ENCODE measurements around the gene ZMYND19. TPM values are rescaled to one million over a fixed set of nuclear protein-coding genes. Genes with fewer than 3 reads are reported as not detected.
A peak's percentile ranks its signal among the peaks of the same experiment; 100 is the strongest.
"Not testable (repeated sequence)": the region's sequence is repeated elsewhere in the genome, so short reads cannot be mapped to it uniquely, and the experiment has no call there.

Gene ZMYND19
- total and polyA plus RNA-seq, 8 donors, result 9.4 to 40.6 (median 25.6) TPM

DNA sequence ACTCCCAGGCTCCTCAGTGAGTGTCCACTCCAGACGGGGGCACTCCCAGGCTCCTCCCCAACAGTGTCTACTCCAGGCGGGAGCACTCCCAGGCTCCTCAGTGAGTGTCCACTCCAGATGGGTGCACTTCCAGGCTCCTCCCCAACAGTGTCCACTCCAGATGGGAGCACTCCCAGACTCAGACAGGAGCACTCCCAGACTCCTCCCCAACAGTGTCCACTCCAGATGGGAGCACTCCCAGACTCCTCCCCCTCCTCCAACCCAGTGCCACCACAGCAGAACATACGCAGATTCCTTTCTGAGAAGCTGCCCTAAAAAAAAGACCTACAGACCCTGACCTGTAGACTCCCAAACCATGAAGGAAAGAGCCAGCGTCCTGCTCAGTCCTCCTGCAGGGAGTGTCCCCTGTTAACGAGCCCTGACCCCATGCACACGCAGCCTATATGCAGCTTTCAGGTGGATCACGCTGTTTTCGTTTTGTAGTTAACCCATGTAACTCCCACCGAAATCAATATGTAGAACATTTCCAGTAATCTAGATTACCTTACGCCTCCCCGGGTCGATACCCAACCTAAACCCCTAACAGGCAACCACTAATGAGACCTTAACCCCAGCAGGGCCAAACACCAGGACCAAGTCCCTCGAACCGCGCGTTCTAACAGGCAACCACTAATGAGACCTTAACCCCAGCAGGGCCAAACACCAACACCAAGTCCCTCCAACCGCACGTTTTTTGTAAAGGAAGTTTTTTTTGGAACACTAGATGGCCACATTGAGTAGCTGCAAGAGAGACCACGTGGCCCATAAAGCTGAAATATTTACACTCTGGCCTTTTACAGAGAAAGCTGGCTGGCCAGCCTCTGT, 55.8 kb downstream of the ZMYND19 start:
- DNase-seq, result peak; percentile 59 to 87
- H3K9me3 ChIP-seq, result no peaks in the 10 kb centered on the region
- intact Hi-C loops (cut with DNase I; ENCODE audit: low total_unique reads), result no loop called here
- H3K4me3 ChIP-seq, result no peak overlapping the region
- H3K27me3 ChIP-seq, result no peaks in the 10 kb centered on the region
- peaks cover 0 to 29% (median 22%) of the 10 kb centered on the region in 4 donors for H3K36me3 ChIP-seq
- peak overlapping the region in 1 of 5 donors; percentile 47 for H3K27ac ChIP-seq
- 34 to 48% (median 42%) methylated on average over 19 of the region's 19 CpGs for WGBS, 5 donors
- peaks cover 11 to 23% (median 12%) of the 10 kb centered on the region in 4 donors for H3K4me1 ChIP-seq
- TF ChIP-seq, protein P1, sequence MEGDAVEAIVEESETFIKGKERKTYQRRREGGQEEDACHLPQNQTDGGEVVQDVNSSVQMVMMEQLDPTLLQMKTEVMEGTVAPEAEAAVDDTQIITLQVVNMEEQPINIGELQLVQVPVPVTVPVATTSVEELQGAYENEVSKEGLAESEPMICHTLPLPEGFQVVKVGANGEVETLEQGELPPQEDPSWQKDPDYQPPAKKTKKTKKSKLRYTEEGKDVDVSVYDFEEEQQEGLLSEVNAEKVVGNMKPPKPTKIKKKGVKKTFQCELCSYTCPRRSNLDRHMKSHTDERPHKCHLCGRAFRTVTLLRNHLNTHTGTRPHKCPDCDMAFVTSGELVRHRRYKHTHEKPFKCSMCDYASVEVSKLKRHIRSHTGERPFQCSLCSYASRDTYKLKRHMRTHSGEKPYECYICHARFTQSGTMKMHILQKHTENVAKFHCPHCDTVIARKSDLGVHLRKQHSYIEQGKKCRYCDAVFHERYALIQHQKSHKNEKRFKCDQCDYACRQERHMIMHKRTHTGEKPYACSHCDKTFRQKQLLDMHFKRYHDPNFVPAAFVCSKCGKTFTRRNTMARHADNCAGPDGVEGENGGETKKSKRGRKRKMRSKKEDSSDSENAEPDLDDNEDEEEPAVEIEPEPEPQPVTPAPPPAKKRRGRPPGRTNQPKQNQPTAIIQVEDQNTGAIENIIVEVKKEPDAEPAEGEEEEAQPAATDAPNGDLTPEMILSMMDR (IDR thresholded peaks at IDR 0.05), result peak in 5 of 7 experiments; percentile 22 to 66 (median 54)
- TF ChIP-seq POLR2AphosphoS5 (IDR thresholded peaks at IDR 0.05), result no peak

DNA sequence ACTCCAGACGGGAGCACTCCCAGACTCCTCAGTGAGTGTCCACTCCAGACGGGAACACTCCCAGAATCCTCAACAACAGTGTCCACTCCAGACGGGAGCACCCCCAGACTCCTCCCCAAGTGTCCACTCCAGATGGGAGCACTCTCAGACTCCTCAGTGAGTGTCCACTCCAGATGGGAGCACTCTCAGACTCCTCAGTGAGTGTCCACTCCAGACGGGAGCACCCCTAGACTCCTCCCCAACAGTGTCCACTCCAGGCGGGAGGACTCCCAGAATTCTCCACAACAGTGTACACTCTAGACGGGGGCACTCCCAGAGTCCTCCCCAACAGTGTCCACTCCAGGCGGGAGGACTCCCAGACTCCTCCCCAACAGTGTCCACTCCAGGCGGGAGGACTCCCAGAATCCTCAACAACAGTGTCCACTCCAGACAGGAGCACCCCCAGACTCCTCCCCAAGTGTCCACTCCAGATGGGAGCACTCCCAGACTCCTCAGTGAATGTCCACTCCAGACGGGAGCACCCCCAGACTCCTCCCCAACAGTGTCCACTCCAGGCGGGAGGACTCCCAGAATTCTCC, 57.3 kb downstream of the ZMYND19 start:
- DNase-seq; H3K27ac ChIP-seq; intact Hi-C loops (cut with DNase I; ENCODE audit: low total_unique reads); H3K27me3 ChIP-seq; H3K9me3 ChIP-seq; H3K4me3 ChIP-seq: not testable (repeated sequence)
- 74 to 95% (median 86%) methylated on average over 9 to 10 of the region's 10 CpGs for WGBS, 5 donors
- H3K36me3 ChIP-seq, result peaks cover 0 to 14% (median 7%) of the 10 kb centered on the region in 4 donors
- H3K4me1 ChIP-seq, result peaks cover 11 to 23% (median 12%) of the 10 kb centered on the region in 4 donors

Small RNAs within 50 kb of the gene (small RNA-seq; reads per million reads assigned to genes)
- gene RF00017, result 0 reads per million in 4 donors

Other genes with a start within 250 kb of the ZMYND19 start
- 100 to 1,000 TPM in 1 of 5 donors, 10 to 100 TPM in 4; 12.9 to 105 (median 28.1) TPM for gene EXD3, start 167.3 kb downstream of the ZMYND19 start, total RNA-seq
- gene EXD3, start 167.3 kb downstream of the ZMYND19 start, polyA plus RNA-seq, result 10 to 100 TPM; 17.4 to 27.3 (median 20.7) TPM
- gene NOXA1, start 167.1 kb downstream of the ZMYND19 start, total RNA-seq, result 10 to 100 TPM in 2 of 5 donors, 1 to 10 TPM in 3; 3.5 to 43.2 (median 8.3) TPM
- 10 to 100 TPM; 14.4 to 20.5 (median 15.1) TPM for gene NOXA1, start 167.1 kb downstream of the ZMYND19 start, polyA plus RNA-seq
- 10 to 100 TPM in 2 of 5 donors, 1 to 10 TPM in 1, under 1 TPM in 2; 0.89 to 37.9 (median 5.9) TPM for gene ENTPD8, start 149.2 kb downstream of the ZMYND19 start, total RNA-seq
- gene ENTPD8, start 149.2 kb downstream of the ZMYND19 start, polyA plus RNA-seq, result 10 to 100 TPM in 1 of 3 donors, 1 to 10 TPM in 2; 2.8 to 16.2 (median 7.6) TPM
- 10 to 100 TPM; 11.7 to 84.9 (median 56.6) TPM for gene NSMF, start 131.2 kb downstream of the ZMYND19 start, total RNA-seq
- gene NSMF, start 131.2 kb downstream of the ZMYND19 start, polyA plus RNA-seq, result 10 to 100 TPM; 20.3 to 45.4 (median 28.9) TPM
- 10 to 100 TPM in 4 of 5 donors, 1 to 10 TPM in 1; 3.5 to 51.3 (median 21.4) TPM for gene PNPLA7, start 40.1 kb downstream of the ZMYND19 start, total RNA-seq
- gene PNPLA7, start 40.1 kb downstream of the ZMYND19 start, polyA plus RNA-seq, result 10 to 100 TPM in 2 of 3 donors, 1 to 10 TPM in 1; 9.2 to 15.6 (median 14.1) TPM
- gene MRPL41, start 38.6 kb downstream of the ZMYND19 start, total RNA-seq, result 100 to 1,000 TPM in 1 of 5 donors, 10 to 100 TPM in 4; 23.3 to 282 (median 88.1) TPM
- gene MRPL41, start 38.6 kb downstream of the ZMYND19 start, polyA plus RNA-seq, result 100 to 1,000 TPM; 115 to 183 (median 181) TPM
- gene DPH7, start 11.6 kb downstream of the ZMYND19 start, total RNA-seq, result 100 to 1,000 TPM in 1 of 5 donors, 10 to 100 TPM in 4; 14.3 to 134 (median 25.5) TPM
- 10 to 100 TPM; 14.9 to 39.6 (median 20.0) TPM for gene DPH7, start 11.6 kb downstream of the ZMYND19 start, polyA plus RNA-seq
- 100 to 1,000 TPM in 4 of 5 donors, 10 to 100 TPM in 1; 31.8 to 185 (median 148) TPM for gene ARRDC1, start 15.2 kb upstream of the ZMYND19 start, total RNA-seq
- gene ARRDC1, start 15.2 kb upstream of the ZMYND19 start, polyA plus RNA-seq, result 100 to 1,000 TPM in 2 of 3 donors, 10 to 100 TPM in 1; 93.5 to 134 (median 128) TPM
- gene EHMT1, start 28.5 kb upstream of the ZMYND19 start, total RNA-seq, result 100 to 1,000 TPM in 3 of 5 donors, 10 to 100 TPM in 2; 77.3 to 419 (median 104) TPM
- 10 to 100 TPM; 23.9 to 34.7 (median 24.9) TPM for gene EHMT1, start 28.5 kb upstream of the ZMYND19 start, polyA plus RNA-seq

Data from stomach (tissue), 9 donors.